Fibroblast of skin of abdomen (primary cell): ENCODE results near the gene CAPZA2.
A peak's percentile ranks its signal among the peaks of the same experiment; 100 is the strongest.
"Not testable (repeated sequence)": the region's sequence is repeated elsewhere in the genome, so short reads cannot be mapped to it uniquely, and the experiment has no call there.

Experiments used
- DNase-seq: peaks from one replicate; pipeline ENCODE4 v3.0.0-alpha.2; 2013

The CAPZA2 gene

GRCh38 chr7:116922545-116922944 lies 60.2 kb downstream of the CAPZA2 start:
- DNase-seq, result no peak

- peak; percentile 49 for DNase-seq
Observed at GRCh38 chr7:116924741-116925140, 62.4 kb downstream of the CAPZA2 start.

- no peak for DNase-seq
Observed at GRCh38 chr7:116929021-116929420, 66.6 kb downstream of the CAPZA2 start.

- peak; percentile 71 for DNase-seq
Observed at GRCh38 chr7:116929914-116930913, 67.8 kb downstream of the CAPZA2 start.

GRCh38 chr7:116932566-116932965 lies 70.2 kb downstream of the CAPZA2 start:
- DNase-seq, result no peak

- DNase-seq, result no peak
Observed at GRCh38 chr7:116933465-116933864, 71.1 kb downstream of the CAPZA2 start.

GRCh38 chr7:116934580-116934979 lies 72.2 kb downstream of the CAPZA2 start:
- no peak for DNase-seq

- DNase-seq, result not testable (repeated sequence)
Observed at GRCh38 chr7:116936844-116937243, 74.5 kb downstream of the CAPZA2 start.

- DNase-seq, result no peak
Observed at GRCh38 chr7:116938678-116939077, 76.3 kb downstream of the CAPZA2 start.

GRCh38 chr7:116940689-116941370 lies 78.4 kb downstream of the CAPZA2 start:
- DNase-seq, result no peak

- DNase-seq, result no peak
Observed at GRCh38 chr7:116942504-116942903, 80.1 kb downstream of the CAPZA2 start.

GRCh38 chr7:116948934-116949333 lies 86.5 kb downstream of the CAPZA2 start:
- no peak for DNase-seq

- no peak for DNase-seq
Observed at GRCh38 chr7:116949941-116950801, 87.8 kb downstream of the CAPZA2 start.

GRCh38 chr7:116950889-116951351 lies 88.5 kb downstream of the CAPZA2 start:
- no peak for DNase-seq

GRCh38 chr7:116951366-116952292 lies 89.2 kb downstream of the CAPZA2 start:
- no peak for DNase-seq

GRCh38 chr7:116952635-116953371 lies 90.4 kb downstream of the CAPZA2 start:
- DNase-seq, result no peak

GRCh38 chr7:116953372-116953905 lies 91.1 kb downstream of the CAPZA2 start, which contains the start of gene ST7:
Gene ST7, plus strand, starts transcription at chr7:116953501. Its CDS starts 40 bp downstream, at chr7:116953541.
- DNase-seq, result peak; percentile 76

GRCh38 chr7:116953906-116954838 lies 91.8 kb downstream of the CAPZA2 start:
- DNase-seq, result peak; percentile 92

GRCh38 chr7:116955340-116955739 lies 93.0 kb downstream of the CAPZA2 start:
- no peak for DNase-seq
